Cardiac muscle cell (in vitro differentiated cells and primary cell): ENCODE data around the gene MSX2. TPM values are rescaled to one million over a fixed set of nuclear protein-coding genes. Genes with fewer than 3 reads are reported as not detected.
A peak's percentile ranks its signal among the peaks of the same experiment; 100 is the strongest.

Source experiments
- DNase-seq, 2 donors: peaks; one replicate each; pipeline versions ENCODE4 v3.0.0 to v3.0.0-alpha.2; 2010 to 2017; ENCODE audit warnings: low read depth in 1 of 2, low spot score in 1 of 2
- H3K27ac ChIP-seq: fragments of 200-600 bp; sonication (generic); 2 replicates; pipeline ENCODE4 v1.5.1; 2016
- H3K27me3 ChIP-seq: fragments of 200-600 bp; sonication (generic); 2 replicates; pipeline ENCODE4 v1.6.0; 2016; ENCODE audit warnings: control low read depth
- H3K36me3 ChIP-seq: fragments of 200-600 bp; sonication (generic); 2 replicates; pipeline ENCODE4 v1.5.1; 2016; ENCODE audit warnings: control low read depth
- H3K4me1 ChIP-seq: fragments of 200-600 bp; sonication (generic); 2 replicates; pipeline ENCODE4 v1.8.1; 2017; ENCODE audit warnings: low read depth, mild to moderate bottlenecking, mixed run types
- H3K4me3 ChIP-seq: fragments of 200-600 bp; sonication (generic); 2 replicates; pipeline ENCODE4 v1.5.1; 2016; ENCODE audit warnings: mild to moderate bottlenecking
- H3K9me3 ChIP-seq: fragments of 200-600 bp; sonication (generic); 2 replicates; pipeline ENCODE4 v1.5.1; 2017; ENCODE audit warnings: low read depth, mild to moderate bottlenecking, control low read depth
- CTCF ChIP-seq: IDR thresholded peaks from 2 replicates; pipeline ENCODE4 v1.5.1; 2012; ENCODE audit warnings: low read depth, mild to moderate bottlenecking, low read length
- polyA plus RNA-seq: library from polyadenylated mRNA; unstranded; fragments of >200 nt; fragmentation: Nextera tagmentation; extraction: Ambion mirVana; gene quantifications from 2 replicates; pipeline ENCODE4 v1.2.1, GENCODE V29; 2016
- total RNA-seq: library from RNA; depleted of rRNA; stranded (reverse); fragments of >200 nt; gene quantifications from 2 replicates; pipeline ENCODE4 v1.2.3, GENCODE V29; 2016

Gene MSX2
- total and polyA plus RNA-seq, 2 experiments from 2014 or later, result 104 to 123 TPM

GRCh38 chr5:174722500-174722899, 1.9 kb upstream of the MSX2 start:
- H3K4me1 ChIP-seq, result peaks cover 64% of the 10 kb centered on the region
- H3K36me3 ChIP-seq, result no peaks in the 10 kb centered on the region
- H3K27me3 ChIP-seq, result peaks cover 10% of the 10 kb centered on the region
- DNase-seq, result no peak
- no peak overlapping the region for H3K27ac ChIP-seq
- H3K4me3 ChIP-seq, result peak overlapping the region; percentile 17
- TF ChIP-seq CTCF, result no peak
- no peaks in the 10 kb centered on the region for H3K9me3 ChIP-seq

GRCh38 chr5:174723315-174723978, 935 bp upstream of the MSX2 start:
- TF ChIP-seq CTCF, result no peak
- Histone ChIP-seq H3K27ac (peak overlapping the region; percentile 81), H3K36me3 (no peaks in the 10 kb centered on the region), H3K4me3 (peak overlapping the region; percentile 85), H3K27me3 (peaks cover 15% of the 10 kb centered on the region), H3K4me1 (peaks cover 64% of the 10 kb centered on the region), H3K9me3 (no peaks in the 10 kb centered on the region)
- DNase-seq, result no peak

- peaks cover 60% of the 10 kb centered on the region for H3K4me1 ChIP-seq
- peaks cover under 1% of the 10 kb centered on the region for H3K36me3 ChIP-seq
- no peak for TF ChIP-seq CTCF
- H3K27ac ChIP-seq, result peak overlapping the region; percentile 81
- H3K9me3 ChIP-seq, result no peaks in the 10 kb centered on the region
- peaks cover 17% of the 10 kb centered on the region for H3K27me3 ChIP-seq
- peak; percentile 26 to 64 for DNase-seq
- H3K4me3 ChIP-seq, result peak overlapping the region; percentile 85
Measured at GRCh38 chr5:174723979-174724483, 351 bp upstream of the MSX2 start.

- peaks cover 54% of the 10 kb centered on the region for H3K4me1 ChIP-seq
- no peak for DNase-seq
- H3K27ac ChIP-seq, result peak overlapping the region; percentile 89
- H3K27me3 ChIP-seq, result peaks cover 17% of the 10 kb centered on the region
- peaks cover 13% of the 10 kb centered on the region for H3K36me3 ChIP-seq
- no peaks in the 10 kb centered on the region for H3K9me3 ChIP-seq
- peak overlapping the region; percentile 85 for H3K4me3 ChIP-seq
- no peak for TF ChIP-seq CTCF
Measured at GRCh38 chr5:174725261-174725990, 1.0 kb downstream of the MSX2 start.

- peaks cover 13% of the 10 kb centered on the region for H3K36me3 ChIP-seq
- H3K27ac ChIP-seq, result no peak overlapping the region
- peaks cover 56% of the 10 kb centered on the region for H3K4me1 ChIP-seq
- no peak for DNase-seq
- peak overlapping the region; percentile 85 for H3K4me3 ChIP-seq
- TF ChIP-seq CTCF, result no peak
- peaks cover 22% of the 10 kb centered on the region for H3K27me3 ChIP-seq
- no peaks in the 10 kb centered on the region for H3K9me3 ChIP-seq
Measured at GRCh38 chr5:174725991-174726601, 1.7 kb downstream of the MSX2 start.
